ENCODE measurements around the gene GPBP1. TPM values are rescaled to one million over a fixed set of nuclear protein-coding genes. Genes with fewer than 3 reads are reported as not detected.

GPBP1 gene
- polyA plus RNA-seq, 1 donor from 2014 or later = 149 TPM

DNA sequence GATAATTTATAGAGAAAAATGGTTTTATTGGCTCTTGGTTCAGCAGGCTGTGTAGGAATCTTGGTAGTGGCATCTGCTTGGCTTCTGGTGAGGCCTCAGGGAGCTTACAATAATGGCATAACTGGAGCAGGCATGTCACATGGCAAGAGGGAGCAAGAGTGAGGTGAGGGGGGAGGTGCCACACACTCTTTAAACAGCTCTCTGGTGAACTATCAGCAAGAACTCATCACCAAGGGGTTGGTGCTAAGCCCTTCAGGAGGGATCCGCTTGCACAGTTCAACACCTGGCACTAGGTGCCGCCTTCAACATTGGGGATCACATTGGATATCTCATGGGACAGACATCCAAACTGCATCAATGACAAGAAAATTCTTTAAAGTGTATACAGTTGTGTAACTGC, 10.5 kb downstream of the GPBP1 start:
- TF ChIP-seq EP300 (conservative IDR thresholded peaks at IDR 0.05; ENCODE audit: poor library complexity, severe bottlenecking) = no peak
- no peak for TF ChIP-seq RAD21 (conservative IDR thresholded peaks at IDR 0.05)
- no peak for TF ChIP-seq CTCF (IDR thresholded peaks at IDR 0.05; ENCODE audit: poor library complexity, severe bottlenecking)
- TF ChIP-seq EZH2 (IDR thresholded peaks at IDR 0.05; ENCODE audit: borderline replicate concordance, insufficient read depth, low read length, poor library complexity, severe bottlenecking) = no peak
- no peak for TF ChIP-seq TAF1 (IDR thresholded peaks at IDR 0.05; ENCODE audit: low read depth)
- no peak for TF ChIP-seq SMC3 (conservative IDR thresholded peaks at IDR 0.05; ENCODE audit: poor library complexity)
- TF ChIP-seq MXI1 (conservative IDR thresholded peaks at IDR 0.05; ENCODE audit: poor library complexity, severe bottlenecking) = no peak
- TF ChIP-seq POLR2AphosphoS5 (IDR thresholded peaks at IDR 0.05) = no peak
- TF ChIP-seq REST (IDR thresholded peaks at IDR 0.05; ENCODE audit: borderline replicate concordance) = no peak
- Histone ChIP-seq H3K4me2 (ENCODE audit: low read length) (no peak overlapping the region), H3K27ac (ENCODE audit: low read length) (no peak overlapping the region), H3K79me2 (replicated peaks; ENCODE audit: insufficient read depth, low read length) (peaks cover 94% of the 10 kb centered on the region), H3F3A (ENCODE audit: insufficient read depth, low read length, poor library complexity, severe bottlenecking) (no peaks in the 10 kb centered on the region), H3K9ac (ENCODE audit: low read length) (no peak overlapping the region), H3K9me2 (ENCODE audit: insufficient read depth, low read length) (no peaks in the 10 kb centered on the region), H3K36me3 (ENCODE audit: insufficient read depth, low read length) (no peaks in the 10 kb centered on the region), H3K4me3 (ENCODE audit: low read length) (no peak overlapping the region), H2AFZ (ENCODE audit: low read depth, low read length) (no peak overlapping the region), H3K9me3 (ENCODE audit: low read length) (no peaks in the 10 kb centered on the region), H3K27me3 (ENCODE audit: insufficient read depth, low read depth, low read length) (no peaks in the 10 kb centered on the region), H4K20me1 (ENCODE audit: insufficient read depth) (peaks cover 15% of the 10 kb centered on the region)

- Histone ChIP-seq H3F3A (ENCODE audit: insufficient read depth, low read length, poor library complexity, severe bottlenecking) (no peaks in the 10 kb centered on the region), H3K4me3 (ENCODE audit: low read length) (no peak overlapping the region), H3K4me2 (ENCODE audit: low read length) (no peak overlapping the region), H4K20me1 (ENCODE audit: insufficient read depth) (peaks cover 8% of the 10 kb centered on the region), H3K9me2 (ENCODE audit: insufficient read depth, low read length) (no peaks in the 10 kb centered on the region), H3K79me2 (replicated peaks; ENCODE audit: insufficient read depth, low read length) (peaks cover 93% of the 10 kb centered on the region), H3K36me3 (ENCODE audit: insufficient read depth, low read length) (no peaks in the 10 kb centered on the region), H2AFZ (ENCODE audit: low read depth, low read length) (no peak overlapping the region), H3K9ac (ENCODE audit: low read length) (no peak overlapping the region), H3K27ac (ENCODE audit: low read length) (no peak overlapping the region), H3K27me3 (ENCODE audit: insufficient read depth, low read depth, low read length) (no peaks in the 10 kb centered on the region), H3K9me3 (ENCODE audit: low read length) (no peaks in the 10 kb centered on the region)
- TF ChIP-seq REST (IDR thresholded peaks at IDR 0.05; ENCODE audit: borderline replicate concordance) (no peak), EZH2 (IDR thresholded peaks at IDR 0.05; ENCODE audit: borderline replicate concordance, insufficient read depth, low read length, poor library complexity, severe bottlenecking) (no peak), EP300 (conservative IDR thresholded peaks at IDR 0.05; ENCODE audit: poor library complexity, severe bottlenecking) (no peak), RAD21 (conservative IDR thresholded peaks at IDR 0.05) (no peak), SMC3 (conservative IDR thresholded peaks at IDR 0.05; ENCODE audit: poor library complexity) (no peak), POLR2AphosphoS5 (IDR thresholded peaks at IDR 0.05) (no peak), CTCF (IDR thresholded peaks at IDR 0.05; ENCODE audit: poor library complexity, severe bottlenecking) (no peak), TAF1 (IDR thresholded peaks at IDR 0.05; ENCODE audit: low read depth) (no peak), MXI1 (conservative IDR thresholded peaks at IDR 0.05; ENCODE audit: poor library complexity, severe bottlenecking) (no peak)
Observed at GRCh38 chr5:57185313-57185712, 11.5 kb downstream of the GPBP1 start.

Measured in neural cell (in vitro differentiated cells).